Gastroesophageal sphincter (tissue), 4 donors: Measurements from ENCODE around the gene GSK3B. TPM values are rescaled to one million over a fixed set of nuclear protein-coding genes. Genes with fewer than 3 reads are reported as not detected.

Source experiments
- ATAC-seq: fragments of 150-250 bp; one replicate; pipeline ENCODE4 v1.9.1; 2016; ENCODE audit warnings: mild to moderate bottlenecking, moderate library complexity
- H3K27ac ChIP-seq, 4 donors: fragments of 200-600 bp; sonication (generic) in 3 of 4; 1 replicate in 3 of 4; 2 replicates in 1 of 4; pipeline ENCODE4 v1.5.1; 2016 to 2019
- H3K27me3 ChIP-seq: fragments of 200-600 bp; sonication (generic); one replicate; pipeline ENCODE4 v1.5.1; 2019
- H3K36me3 ChIP-seq, 2 donors: fragments of 200-600 bp; sonication (generic); one replicate each; pipeline ENCODE4 v1.5.1; 2019; ENCODE audit warnings: control low read depth in 1 of 2
- H3K4me1 ChIP-seq, 3 donors: fragments of 200-600 bp; sonication (generic); 1 replicate in 2 of 3; 2 replicates in 1 of 3; pipeline ENCODE4 v1.5.1; 2016 to 2019; ENCODE audit warnings: control low read depth in 2 of 3
- H3K4me3 ChIP-seq, 2 donors: fragments of 200-600 bp; sonication (generic); one replicate each; pipeline ENCODE4 v1.5.1; 2019; ENCODE audit warnings: mild to moderate bottlenecking in 1 of 2, moderate library complexity in 1 of 2
- H3K9me3 ChIP-seq, 3 donors: fragments of 200-600 bp; sonication (generic); one replicate each; pipeline ENCODE4 v1.5.1; 2017 to 2019; ENCODE audit warnings: control low read depth in 2 of 3
- CTCF ChIP-seq, 4 experiments: fragments of 200-600 bp in 2 of 4; fragments of 450-650 bp in 2 of 4; sonication (generic) in 1 of 4; IDR thresholded peaks; one replicate each; pipeline ENCODE4 v1.5.1; 2017 to 2019; ENCODE audit warnings: antibody characterized with exemption in 4 of 4, mild to moderate bottlenecking in 2 of 4, moderate library complexity in 2 of 4
- EP300 ChIP-seq: sonication (generic); formaldehyde crosslinking; IDR thresholded peaks from one replicate; pipeline ENCODE4 v1.6.1; 2017; ENCODE audit warnings: antibody characterized with exemption, mild to moderate bottlenecking
- POLR2A ChIP-seq, 2 donors: fragments of 450-650 bp; IDR thresholded peaks; one replicate each; pipeline ENCODE4 v1.6.1; 2017; ENCODE audit warnings: antibody characterized with exemption in 2 of 2, mild to moderate bottlenecking in 2 of 2, moderate library complexity in 1 of 2
- POLR2AphosphoS5 ChIP-seq: sonication (generic); formaldehyde crosslinking; IDR thresholded peaks from one replicate; pipeline ENCODE4 v1.6.1; 2017; ENCODE audit warnings: antibody characterized with exemption
- WGBS, 2 donors: methylation state at CpG; one replicate each; pipeline ENCODE4 v1.1.5; 2018; ENCODE audit warnings: low coverage in 1 of 2; 5-methylcytosine and 5-hydroxymethylcytosine counted together
- total RNA-seq, 4 donors: library from RNA; depleted of rRNA; stranded (reverse); fragments of >200 nt; gene quantifications; one replicate each; pipeline ENCODE4 v1.1.0, GENCODE V29; 2016

The GSK3B gene
- total RNA-seq, 4 donors from 2014 or later, result 32.7 to 40.6 (median 34.6) TPM

- Histone ChIP-seq H3K4me3 (no peak overlapping the region), H3K9me3 (no peaks in the 10 kb centered on the region), H3K27ac (no peak overlapping the region), H3K4me1 (peaks cover 0 to 24% (median 0%) of the 10 kb centered on the region in 3 donors), H3K36me3 (no peaks in the 10 kb centered on the region), H3K27me3 (no peaks in the 10 kb centered on the region)
- no peak for TF ChIP-seq POLR2AphosphoS5
- 100% methylated on average over 1 of the region's 1 CpG for WGBS, 2 donors
- no peak for ATAC-seq
Measured at GRCh38 chr3:120029749-120030148, 64.5 kb downstream of the GSK3B start.

- no peaks in the 10 kb centered on the region for H3K36me3 ChIP-seq
- no peaks in the 10 kb centered on the region for H3K27me3 ChIP-seq
- H3K4me1 ChIP-seq, result peaks cover 0 to 24% (median 0%) of the 10 kb centered on the region in 3 donors
- no peak for ATAC-seq
- no peak for TF ChIP-seq POLR2A (IDR thresholded peaks at IDR 0.05)
- no peak for TF ChIP-seq EP300
- no peak for TF ChIP-seq POLR2AphosphoS5
- TF ChIP-seq CTCF (IDR thresholded peaks at IDR 0.05), result no peak
- no peaks in the 10 kb centered on the region for H3K9me3 ChIP-seq
- no peak overlapping the region for H3K4me3 ChIP-seq
- WGBS, 2 donors, result 64 to 90% methylated on average over 3 to 13 of the region's 13 CpGs
- no peak overlapping the region for H3K27ac ChIP-seq
Measured at GRCh38 chr3:120028271-120029047, 65.8 kb downstream of the GSK3B start.

GRCh38 chr3:120027226-120027625 is 67.0 kb downstream of the GSK3B start:
- Histone ChIP-seq H3K27ac (no peak overlapping the region), H3K4me3 (no peak overlapping the region), H3K9me3 (no peaks in the 10 kb centered on the region), H3K4me1 (peaks cover 0 to 33% (median 0%) of the 10 kb centered on the region in 3 donors), H3K36me3 (no peaks in the 10 kb centered on the region), H3K27me3 (no peaks in the 10 kb centered on the region)
- WGBS, 2 donors, result 80 to 87% methylated on average over 3 to 4 of the region's 4 CpGs
- no peak for TF ChIP-seq POLR2AphosphoS5
- no peak for TF ChIP-seq CTCF (IDR thresholded peaks at IDR 0.05)
- no peak for TF ChIP-seq POLR2A (IDR thresholded peaks at IDR 0.05)
- no peak for TF ChIP-seq EP300
- ATAC-seq, result no peak

- 83 to 89% methylated on average over 1 to 2 of the region's 2 CpGs for WGBS, 2 donors
- ATAC-seq, result no peak
Measured at GRCh38 chr3:120025520-120025919, 68.7 kb downstream of the GSK3B start.

GRCh38 chr3:120024103-120024502 is 70.1 kb downstream of the GSK3B start:
- Histone ChIP-seq H3K27ac (no peak overlapping the region), H3K36me3 (no peaks in the 10 kb centered on the region), H3K9me3 (no peaks in the 10 kb centered on the region), H3K4me3 (no peak overlapping the region), H3K4me1 (peaks cover 0 to 44% (median 5%) of the 10 kb centered on the region in 3 donors), H3K27me3 (no peaks in the 10 kb centered on the region)
- TF ChIP-seq POLR2AphosphoS5, result no peak
- TF ChIP-seq POLR2A (IDR thresholded peaks at IDR 0.05), result no peak
- no peak for TF ChIP-seq EP300
- TF ChIP-seq CTCF (IDR thresholded peaks at IDR 0.05), result no peak
- 100% methylated on average over 1 of the region's 1 CpG for WGBS, 2 donors
- ATAC-seq, result no peak

More at GRCh38 chr3:120025520-120025919, 68.7 kb downstream of the GSK3B start:
- H3K4me3 ChIP-seq, result no peak overlapping the region
- no peaks in the 10 kb centered on the region for H3K9me3 ChIP-seq
- no peaks in the 10 kb centered on the region for H3K27me3 ChIP-seq
- peaks cover 0 to 46% (median 2%) of the 10 kb centered on the region in 3 donors for H3K4me1 ChIP-seq
- no peak overlapping the region for H3K27ac ChIP-seq
- H3K36me3 ChIP-seq, result no peaks in the 10 kb centered on the region
- no peak for TF ChIP-seq POLR2AphosphoS5
- TF ChIP-seq CTCF (IDR thresholded peaks at IDR 0.05), result no peak
- TF ChIP-seq EP300, result no peak
